T-cell (primary cell): ENCODE results near the gene PDE6A. TPM values are rescaled to one million over a fixed set of nuclear protein-coding genes. Genes with fewer than 3 reads are reported as not detected.

ENCODE experiments used
- ATAC-seq, 4 experiments: fragments of 200-7000 bp in 3 of 4; fragments of 150-1000 bp in 1 of 4; cut with Tn5 transposase; replicated peaks in 1 of 4; 1 replicate in 3 of 4; 2 replicates in 1 of 4; pipeline ENCODE4 v1.10.0; 2021; ENCODE audit warnings: moderate library complexity in 3 of 4, mild to moderate bottlenecking in 2 of 4, moderate number of reproducible peaks in 1 of 4
- CTCF ChIA-PET, 2 donors: fragments of 300-600 bp; sonication (Branson Sonifier 250); formaldehyde crosslinking; loops; one replicate each; lab custom pipeline; 2022; ENCODE audit warnings: antibody characterized with exemption in 2 of 2; lab: Charles Lee
- POLR2A ChIA-PET, 2 donors: fragments of 300-600 bp; sonication (Branson Sonifier 250); formaldehyde crosslinking; loops; one replicate each; lab custom pipeline; 2022; ENCODE audit warnings: antibody characterized with exemption in 2 of 2; lab: Charles Lee
- DNase-seq, 35 experiments: peaks; one replicate each; pipeline versions ENCODE4 v3.0.0 to v3.0.0-alpha.2; 2013 to 2023
- H3K27ac ChIP-seq: one replicate; pipeline ENCODE4 v1.5.1; 2013; ENCODE audit warnings: low read length
- H3K27me3 ChIP-seq, 2 experiments: replicated peaks in 1 of 2; 1 replicate in 1 of 2; 2 replicates in 1 of 2; pipeline versions ENCODE4 v1.6.1 to v1.7.0; 2013; ENCODE audit warnings: low read length in 1 of 2, mixed read lengths in 1 of 2; ENCODE audit not compliant: control insufficient read depth in 2 of 2, insufficient read depth in 2 of 2; ENCODE audit errors: extremely low read depth in 1 of 2
- H3K36me3 ChIP-seq, 2 donors: 1 replicate in 1 of 2; 2 replicates in 1 of 2; pipeline versions ENCODE4 v1.6.1 to v1.7.0; 2013; ENCODE audit warnings: low read length in 1 of 2; ENCODE audit not compliant: control insufficient read depth in 2 of 2, insufficient read depth in 1 of 2; ENCODE audit errors: extremely low read depth in 1 of 2
- H3K4me1 ChIP-seq, 2 experiments: 1 replicate in 1 of 2; 2 replicates in 1 of 2; pipeline versions ENCODE4 v1.6.1 to v1.7.0; 2013; ENCODE audit warnings: low read length in 2 of 2, mixed read lengths in 1 of 2; ENCODE audit not compliant: insufficient read depth in 2 of 2, control insufficient read depth in 1 of 2; ENCODE audit errors: extremely low read depth in 1 of 2
- H3K4me3 ChIP-seq, 2 donors: 1 replicate in 1 of 2; 2 replicates in 1 of 2; pipeline versions ENCODE4 v1.5.1 to v1.7.0; 2013; ENCODE audit warnings: mild to moderate bottlenecking in 2 of 2, low read length in 1 of 2, moderate library complexity in 1 of 2; ENCODE audit not compliant: control insufficient read depth in 1 of 2; ENCODE audit errors: extremely low read depth in 1 of 2
- H3K9me3 ChIP-seq: 2 replicates; pipeline ENCODE4 v1.7.0; 2013
- H3K27ac Mint-ChIP-seq, 2 donors: one replicate each; pipeline ENCODE4 v1.8.0; 2020 to 2021; ENCODE audit warnings: mild to moderate bottlenecking in 2 of 2, mixed read lengths in 2 of 2
- H3K27me3 Mint-ChIP-seq, 2 donors: one replicate each; pipeline ENCODE4 v1.8.0; 2021 to 2022; ENCODE audit warnings: mixed read lengths in 2 of 2
- H3K36me3 Mint-ChIP-seq: one replicate; pipeline ENCODE4 v1.8.0; 2021; ENCODE audit warnings: mixed read lengths
- H3K4me1 Mint-ChIP-seq, 3 donors: one replicate each; pipeline ENCODE4 v1.8.0; 2020 to 2022; ENCODE audit warnings: mixed read lengths in 3 of 3, mild to moderate bottlenecking in 1 of 3
- H3K4me3 Mint-ChIP-seq, 3 donors: one replicate each; pipeline ENCODE4 v1.8.0; 2020 to 2022; ENCODE audit warnings: mild to moderate bottlenecking in 3 of 3, mixed read lengths in 3 of 3, moderate library complexity in 3 of 3
- H3K9me3 Mint-ChIP-seq, 3 donors: one replicate each; pipeline ENCODE4 v1.8.0; 2020 to 2022; ENCODE audit warnings: mixed read lengths in 3 of 3
- WGBS: methylation state at CpG from one replicate; pipeline ENCODE4 v1.1.5; 2013; ENCODE audit warnings: missing lambda C conversion rate; ENCODE audit not compliant: insufficient coverage; 5-methylcytosine and 5-hydroxymethylcytosine counted together
- total RNA-seq, 35 experiments: library from RNA in 6 of 35; stranded (reverse) in 6 of 35; fragments of 120-200 nt in 1 of 35; gene quantifications; one replicate each; pipeline versions ENCODE4 v1.2.1 to v1.2.4 and lab custom pipeline; 2013 to 2026

The PDE6A gene
- total RNA-seq, 5 donors from 2014 or later (not counting 1 experiment from before 2014, with no cell fraction given) = not detected

- Histone ChIP-seq H3K36me3 (no peaks in the 10 kb centered on the region), H3K4me1 (no peaks in the 10 kb centered on the region), H3K27ac (no peak overlapping the region), H3K4me3 (no peak overlapping the region), H3K27me3 (peaks cover 0 to 7% of the 10 kb centered on the region in 2 experiments), H3K9me3 (no peaks in the 10 kb centered on the region)
- CTCF ChIA-PET = interaction anchor here (0.5 to 0.7 kb wide), 2 partner anchors 53 to 122 kb away, joined by 3 to 4 read pairs; no protein-coding TSS in a partner anchor
- no CpG with 5 or more reads among the region's 2 CpGs for WGBS
- POLR2A ChIA-PET = interaction anchor here in 1 of 2 donors (0.7 kb wide), 1 partner anchor 122 kb away, joined by 7 read pairs; no protein-coding TSS in a partner anchor
- peaks cover 0 to 4% (median 3%) of the 10 kb centered on the region in 3 donors for H3K4me1 Mint-ChIP-seq
- peaks cover 13 to 17% of the 10 kb centered on the region in 2 donors for H3K27me3 Mint-ChIP-seq
- H3K4me3 Mint-ChIP-seq = no peak overlapping the region
- ATAC-seq (no peak), DNase-seq (no peak)
- H3K36me3 Mint-ChIP-seq = no peaks in the 10 kb centered on the region
- H3K9me3 Mint-ChIP-seq = no peaks in the 10 kb centered on the region
- H3K27ac Mint-ChIP-seq = no peak overlapping the region
Observed at GRCh38 chr5:149903404-149903803, 41.2 kb downstream of the PDE6A start.

- Mint-ChIP-seq H3K4me3 (no peak overlapping the region), H3K27me3 (peaks cover 13% of the 10 kb centered on the region in 2 donors), H3K27ac (no peak overlapping the region), H3K36me3 (no peaks in the 10 kb centered on the region), H3K9me3 (no peaks in the 10 kb centered on the region), H3K4me1 (peaks cover 0 to 4% (median 3%) of the 10 kb centered on the region in 3 donors)
- ChIA-PET CTCF (no interaction called here), POLR2A (no interaction called here)
- DNase-seq = no peak
- Histone ChIP-seq H3K27ac (no peak overlapping the region), H3K27me3 (peaks cover 0 to 7% of the 10 kb centered on the region in 2 experiments), H3K4me1 (no peaks in the 10 kb centered on the region), H3K36me3 (no peaks in the 10 kb centered on the region), H3K4me3 (no peak overlapping the region), H3K9me3 (no peaks in the 10 kb centered on the region)
- 80% methylated on average over 1 of the region's 4 CpGs for WGBS
- ATAC-seq = no peak
Observed at GRCh38 chr5:149902177-149902576, 42.4 kb downstream of the PDE6A start.

GRCh38 chr5:149901511-149901910 is 43.1 kb downstream of the PDE6A start:
- H3K4me1 ChIP-seq = no peaks in the 10 kb centered on the region
- DNase-seq = peak in 1 of 35 experiments; percentile 12
- peaks cover 0 to 4% (median 3%) of the 10 kb centered on the region in 3 donors for H3K4me1 Mint-ChIP-seq
- H3K9me3 Mint-ChIP-seq = no peaks in the 10 kb centered on the region
- no peak overlapping the region for H3K4me3 Mint-ChIP-seq
- H3K27ac ChIP-seq = no peak overlapping the region
- WGBS = 8% methylated on average over 2 of the region's 2 CpGs
- peaks cover 0 to 7% of the 10 kb centered on the region in 2 experiments for H3K27me3 ChIP-seq
- ChIA-PET POLR2A (no interaction called here), CTCF (no interaction called here)
- H3K4me3 ChIP-seq = no peak overlapping the region
- no peaks in the 10 kb centered on the region for H3K36me3 ChIP-seq
- H3K9me3 ChIP-seq = no peaks in the 10 kb centered on the region
- H3K36me3 Mint-ChIP-seq = no peaks in the 10 kb centered on the region
- no peak for ATAC-seq
- H3K27ac Mint-ChIP-seq = no peak overlapping the region
- peaks cover 16 to 17% of the 10 kb centered on the region in 2 donors for H3K27me3 Mint-ChIP-seq

- no peak for ATAC-seq
- no CpG with 5 or more reads among the region's 2 CpGs for WGBS
- Histone ChIP-seq H3K4me1 (no peaks in the 10 kb centered on the region), H3K27me3 (peaks cover 0 to 7% of the 10 kb centered on the region in 2 experiments), H3K36me3 (no peaks in the 10 kb centered on the region), H3K4me3 (no peak overlapping the region), H3K27ac (no peak overlapping the region), H3K9me3 (no peaks in the 10 kb centered on the region)
- Mint-ChIP-seq H3K9me3 (no peaks in the 10 kb centered on the region), H3K4me1 (peaks cover 0 to 4% (median 3%) of the 10 kb centered on the region in 3 donors), H3K4me3 (no peak overlapping the region), H3K27ac (no peak overlapping the region), H3K27me3 (peaks cover 12 to 24% of the 10 kb centered on the region in 2 donors), H3K36me3 (no peaks in the 10 kb centered on the region)
- POLR2A ChIA-PET = no interaction called here
- DNase-seq = no peak
- CTCF ChIA-PET = interaction anchor here in 1 of 2 donors (0.6 kb wide), 1 partner anchor 1160 kb away, joined by 4 read pairs; no protein-coding TSS in a partner anchor
Observed at GRCh38 chr5:149900390-149900789, 44.2 kb downstream of the PDE6A start.

GRCh38 chr5:149898811-149899210 is 45.8 kb downstream of the PDE6A start:
- peaks cover 0 to 4% (median 3%) of the 10 kb centered on the region in 3 donors for H3K4me1 Mint-ChIP-seq
- no peak overlapping the region for H3K27ac Mint-ChIP-seq
- POLR2A ChIA-PET = no interaction called here
- ATAC-seq (no peak), DNase-seq (no peak)
- Histone ChIP-seq H3K27me3 (peaks cover 0 to 4% of the 10 kb centered on the region in 2 experiments), H3K9me3 (no peaks in the 10 kb centered on the region), H3K4me3 (no peak overlapping the region), H3K4me1 (no peaks in the 10 kb centered on the region), H3K36me3 (no peaks in the 10 kb centered on the region), H3K27ac (no peak overlapping the region)
- no peaks in the 10 kb centered on the region for H3K9me3 Mint-ChIP-seq
- CTCF ChIA-PET = no interaction called here
- no peak overlapping the region for H3K4me3 Mint-ChIP-seq
- H3K27me3 Mint-ChIP-seq = peaks cover 9 to 15% of the 10 kb centered on the region in 2 donors
- WGBS = 100% methylated on average over 1 of the region's 1 CpG
- no peaks in the 10 kb centered on the region for H3K36me3 Mint-ChIP-seq

GRCh38 chr5:149895416-149896345 is 48.9 kb downstream of the PDE6A start:
- H3K27ac Mint-ChIP-seq = no peak overlapping the region

More at GRCh38 chr5:149895416-149896345, 48.9 kb downstream of the PDE6A start:
- Mint-ChIP-seq H3K4me1 (no peaks in the 10 kb centered on the region), H3K4me3 (no peak overlapping the region), H3K36me3 (no peaks in the 10 kb centered on the region), H3K9me3 (no peaks in the 10 kb centered on the region), H3K27me3 (peaks cover 6 to 15% of the 10 kb centered on the region in 2 donors)
- WGBS = 70% methylated on average over 2 of the region's 7 CpGs
- ChIA-PET POLR2A (no interaction called here), CTCF (interaction anchor here in 1 of 2 donors (0.7 kb wide), 1 partner anchor 166 kb away, joined by 3 read pairs; no protein-coding TSS in a partner anchor)
- no peaks in the 10 kb centered on the region for H3K4me1 ChIP-seq
- H3K4me3 ChIP-seq = no peak overlapping the region
- ATAC-seq (no peak), DNase-seq (no peak)
- H3K9me3 ChIP-seq = no peaks in the 10 kb centered on the region
- no peak overlapping the region for H3K27ac ChIP-seq
- H3K27me3 ChIP-seq = no peaks in the 10 kb centered on the region
- H3K36me3 ChIP-seq = no peaks in the 10 kb centered on the region
